Stimulated activated CD4-positive, alpha-beta T cell treated with anti-CD3 and anti-CD28 coated beads, Interleukin-1b, Interleukin-23, amount 100 ng/mL, for 4 hours (primary cell): ENCODE data around the gene FADS2.
"Not testable (repeated sequence)": the region's sequence is repeated elsewhere in the genome, so short reads cannot be mapped to it uniquely, and the experiment has no call there.

Source experiments
- DNase-seq, 2 donors: peaks; one replicate each; pipeline ENCODE4 v3.0.0-alpha.2; 2020; ENCODE audit warnings: low read depth in 2 of 2

FADS2 gene

DNA sequence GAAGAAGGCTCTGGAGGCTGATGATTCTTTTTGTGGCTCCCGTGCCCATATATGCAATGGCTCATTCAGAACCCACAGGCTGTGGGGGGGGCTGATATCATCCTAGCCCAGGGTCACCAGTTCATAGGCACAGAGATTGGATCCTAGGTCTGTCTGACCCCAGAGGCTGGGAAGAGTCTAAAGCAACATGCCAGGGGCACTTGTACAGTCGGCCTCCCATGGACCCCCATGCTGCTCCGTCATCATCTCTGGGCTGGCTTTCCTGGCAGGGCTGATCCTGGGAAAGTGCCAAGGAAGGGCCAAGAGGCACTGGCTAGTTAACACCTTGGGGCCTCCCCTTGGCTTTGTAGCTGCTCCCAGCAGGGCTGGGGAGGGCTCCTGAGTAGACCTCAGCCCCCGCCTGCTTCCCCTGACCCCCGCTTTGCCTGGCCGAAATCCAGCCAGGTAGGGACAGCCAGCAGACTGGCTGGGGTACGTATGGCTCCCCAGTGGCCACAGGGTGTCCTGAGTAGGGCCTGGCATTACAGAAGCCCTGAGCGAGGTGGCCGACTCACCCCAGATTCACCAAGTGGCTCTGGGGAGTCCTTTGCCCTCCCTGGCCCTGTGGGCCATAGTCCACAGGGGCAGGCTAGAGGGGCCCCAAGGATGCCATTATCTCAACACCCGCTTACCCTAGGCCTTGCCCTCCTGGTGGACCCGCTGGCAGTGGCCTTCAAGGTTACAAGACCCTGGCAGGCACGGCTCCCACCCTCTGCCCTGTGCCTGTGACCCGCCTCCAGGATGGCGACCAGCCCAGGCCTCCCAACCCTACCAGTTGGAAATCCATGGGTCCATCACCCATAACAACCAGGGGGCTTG, 40.7 kb downstream of the FADS2 start:
- no peak for DNase-seq

DNA sequence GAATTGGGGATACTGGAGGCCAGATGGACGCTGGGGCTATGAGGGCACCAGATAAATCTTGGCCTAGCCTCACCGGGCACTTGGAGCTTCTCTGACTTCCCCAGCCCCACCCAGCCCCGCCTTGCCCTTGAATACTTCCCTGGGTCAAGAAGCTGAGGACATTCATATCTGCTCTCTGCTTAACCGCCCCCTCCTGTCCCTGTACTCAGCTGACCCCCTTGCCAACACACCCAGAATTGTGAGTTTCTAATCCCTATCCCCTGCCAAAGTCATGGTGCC, 41.3 kb downstream of the FADS2 start:
- no peak for DNase-seq

DNA sequence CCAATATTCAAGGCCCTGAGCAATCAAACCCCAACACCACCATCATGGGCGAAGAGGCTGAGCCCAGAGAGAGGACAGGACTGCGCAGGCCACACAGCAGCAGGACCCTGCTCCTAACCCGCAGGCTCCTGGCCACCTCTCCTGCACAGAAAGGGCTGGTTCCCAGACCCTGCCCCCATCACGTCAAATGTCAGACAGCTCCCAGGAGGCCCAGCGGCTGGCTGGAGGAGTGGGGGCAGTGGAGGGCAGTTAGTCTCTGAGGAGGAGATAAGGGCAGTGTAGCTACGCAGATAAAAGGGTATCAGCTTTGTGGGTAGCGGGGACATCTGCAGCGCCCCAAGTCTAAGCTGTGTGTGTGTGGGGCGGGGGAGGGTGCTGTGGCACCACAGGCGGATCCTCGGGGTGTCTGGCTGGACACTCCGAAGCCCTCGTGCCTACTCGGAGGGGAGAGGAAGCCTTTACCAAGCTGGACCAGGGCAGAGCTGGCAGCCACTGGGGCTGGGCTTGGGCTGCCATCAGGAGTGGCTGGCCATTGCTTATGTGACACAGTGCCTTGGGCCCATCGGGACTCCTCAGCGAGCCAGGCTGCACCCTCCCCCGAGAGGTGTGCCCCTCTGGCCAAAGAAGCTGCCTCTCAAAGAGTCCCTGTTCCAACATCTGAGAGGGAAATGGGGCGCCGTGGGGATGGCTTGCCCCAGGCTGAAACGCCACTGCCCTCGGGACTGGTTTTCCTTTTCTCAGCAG, 41.8 kb downstream of the FADS2 start:
- no peak for DNase-seq

DNA sequence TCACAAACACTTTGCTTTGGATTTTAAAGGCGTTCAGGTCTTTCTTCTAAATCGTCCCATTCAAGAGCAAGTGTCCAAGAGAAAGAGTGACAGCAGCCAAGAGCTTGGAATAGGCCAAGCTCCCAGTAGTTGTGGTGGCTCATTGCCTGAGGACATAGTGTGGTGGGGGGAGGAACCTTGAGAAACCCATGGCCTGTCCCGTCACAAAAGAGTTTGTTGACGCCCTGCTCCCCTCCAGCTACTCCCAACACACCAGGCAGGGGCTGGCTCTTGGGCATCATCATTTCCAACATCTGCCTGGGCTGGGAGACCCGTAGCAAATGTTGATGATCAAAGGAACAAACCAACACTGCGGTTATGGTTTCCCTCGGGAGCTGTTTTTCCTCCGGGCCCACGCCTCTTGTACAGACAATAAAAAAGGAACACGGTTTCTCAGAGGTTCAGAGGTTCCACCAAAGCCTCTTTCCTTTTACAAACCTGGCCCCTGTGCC, 42.5 kb downstream of the FADS2 start:
- DNase-seq: no peak

DNA sequence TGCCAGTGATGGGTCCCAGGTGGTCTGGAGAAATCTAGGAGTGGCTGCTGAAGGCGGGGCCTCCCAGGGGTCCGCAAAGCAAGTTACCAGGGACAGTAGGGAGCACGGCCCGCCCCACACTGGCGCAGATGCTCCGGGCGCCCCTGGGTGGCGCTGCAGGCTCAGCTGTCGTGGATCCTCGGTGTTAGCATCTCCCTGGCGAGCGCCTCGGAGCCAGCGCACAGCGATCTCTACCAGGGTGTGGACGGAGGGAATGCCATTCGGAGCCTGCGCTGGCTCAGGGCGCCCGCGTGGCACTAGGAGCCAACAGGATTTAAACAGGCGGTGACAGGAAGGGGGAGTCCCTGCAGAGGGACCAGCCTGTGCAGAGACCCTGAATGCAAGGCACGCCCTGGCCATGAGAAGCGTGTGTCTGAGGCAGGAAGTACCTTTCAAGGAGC, 43.1 kb downstream of the FADS2 start:
- peak; percentile 49 to 54 for DNase-seq

DNA sequence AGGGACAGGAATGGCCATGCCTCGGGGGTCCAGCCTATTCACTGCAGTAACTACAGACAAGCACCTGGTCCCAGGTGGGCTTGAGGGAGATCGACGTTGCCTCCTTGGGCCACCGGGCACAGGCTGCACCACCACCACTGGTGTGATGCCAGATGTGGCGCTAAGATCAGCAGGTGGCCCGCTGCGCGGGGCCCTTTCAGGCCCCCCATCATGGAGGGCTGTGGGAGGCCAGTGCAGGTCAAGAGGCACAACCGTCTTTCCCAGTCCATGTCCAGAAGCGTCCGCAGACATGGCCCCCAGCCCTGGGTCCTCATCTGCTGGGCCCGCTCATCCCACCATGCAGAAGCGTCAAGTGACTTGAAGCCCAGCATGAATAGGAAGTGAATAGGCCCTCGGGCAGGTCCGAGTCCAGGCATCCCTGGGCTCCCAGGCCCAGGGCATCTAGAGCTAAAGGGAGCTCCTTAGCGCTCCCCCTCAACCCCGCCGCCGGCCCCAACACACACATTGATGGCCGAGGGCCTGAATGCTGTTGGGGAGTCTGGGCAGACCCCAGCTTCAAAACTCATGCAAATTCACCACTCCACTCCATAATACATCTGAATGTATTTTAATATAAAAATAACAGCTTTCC, 45.0 kb downstream of the FADS2 start:
- DNase-seq: no peak

DNA sequence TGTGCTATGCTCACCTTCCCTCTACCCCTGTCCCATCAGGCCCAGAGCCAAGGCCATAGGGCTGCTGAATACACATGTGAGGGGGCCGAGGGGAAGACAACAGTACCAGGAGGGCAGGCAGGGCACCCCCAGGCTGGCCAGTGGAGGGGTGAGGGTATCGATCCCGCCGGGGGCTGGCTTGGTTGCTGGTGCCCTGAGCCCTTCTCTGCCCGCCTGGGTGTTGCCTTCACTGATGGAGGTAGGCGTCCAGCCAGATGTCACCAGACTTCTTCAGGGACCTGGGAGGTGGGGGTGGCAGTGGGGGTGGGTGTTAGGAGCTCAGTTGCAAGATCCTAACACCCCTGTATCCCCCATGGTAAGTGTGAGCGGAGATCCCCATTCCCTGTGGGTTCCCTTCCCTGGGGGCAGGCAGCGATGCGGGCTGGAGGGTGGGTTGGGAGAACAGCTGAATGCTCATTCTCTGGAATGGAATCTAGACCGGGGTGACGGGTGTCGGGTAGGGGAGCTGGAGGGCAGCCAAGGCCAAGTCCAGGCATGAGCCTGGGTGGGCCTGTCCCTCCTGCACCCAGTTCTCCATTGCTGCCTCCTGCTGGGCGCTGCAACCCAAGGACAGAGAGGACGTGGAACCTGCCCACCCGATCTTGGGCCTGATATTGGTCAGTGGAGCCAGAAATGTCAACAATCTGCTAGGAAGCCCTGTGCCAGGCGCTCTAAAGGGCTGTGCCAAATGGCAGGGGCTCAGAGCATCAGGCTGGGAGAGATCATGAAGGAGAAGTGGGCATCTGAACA, 45.7 kb downstream of the FADS2 start:
- DNase-seq: no peak

DNA sequence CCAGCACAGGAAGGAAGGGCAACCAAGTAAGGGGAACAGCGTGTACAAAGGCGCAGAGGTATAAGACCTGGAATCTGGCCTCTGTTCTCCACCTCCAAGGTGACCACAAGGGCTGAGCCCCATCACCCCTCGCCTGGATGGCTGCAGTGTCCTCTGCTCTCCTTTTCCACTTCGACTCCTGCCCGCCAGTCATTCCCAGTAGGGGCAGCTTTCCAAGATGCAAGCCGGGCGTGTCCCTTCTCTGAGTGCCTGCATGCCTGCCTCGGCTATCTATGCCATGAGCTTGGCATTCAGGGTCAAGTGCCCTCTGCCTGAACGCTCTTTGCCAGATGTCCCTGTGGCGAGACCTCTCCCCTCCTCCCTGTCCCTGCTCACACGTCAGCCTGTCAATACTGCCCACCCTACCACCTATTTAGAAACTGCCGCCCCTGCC, 46.3 kb downstream of the FADS2 start:
- DNase-seq: no peak

DNA sequence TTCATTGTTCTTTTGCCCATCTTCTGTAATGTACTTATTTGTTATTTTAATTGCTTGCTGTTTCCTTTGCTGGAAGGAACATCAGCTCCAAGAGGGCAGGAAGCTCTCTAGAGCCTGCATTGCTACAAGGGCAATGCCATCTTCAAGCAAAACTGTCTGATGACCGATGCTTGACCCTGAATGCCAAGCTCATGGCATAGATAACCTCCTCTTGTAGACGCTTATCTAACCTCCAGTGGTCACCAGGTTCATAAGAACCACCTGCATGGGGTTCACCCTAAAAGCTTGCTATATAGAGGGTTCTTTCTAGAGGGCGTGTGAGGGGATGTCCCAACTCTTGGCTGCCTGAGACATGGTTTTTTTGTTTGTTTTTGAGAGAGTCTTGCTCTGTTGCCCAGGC, 46.8 kb downstream of the FADS2 start:
- DNase-seq: no peak

DNA sequence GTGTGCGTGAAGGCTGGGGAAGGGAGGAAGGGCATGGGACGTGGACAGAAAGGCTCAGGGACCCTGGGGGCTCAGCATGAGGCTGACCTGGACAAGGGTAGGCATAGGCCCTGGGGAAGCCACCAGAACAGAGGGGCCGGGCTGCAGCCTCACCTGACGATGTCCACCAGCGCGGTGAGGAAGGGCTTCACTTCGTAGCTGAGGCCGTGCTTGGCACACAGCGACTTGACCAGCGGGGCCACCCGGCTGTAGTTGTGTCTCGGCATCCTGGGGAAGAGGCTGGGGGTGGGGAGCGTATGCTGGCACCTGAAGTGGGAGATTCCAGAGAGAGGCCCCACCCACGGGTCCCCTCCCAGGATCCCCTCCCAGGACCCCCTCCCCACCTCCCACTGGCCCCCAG, 47.6 kb downstream of the FADS2 start:
- DNase-seq: no peak

DNA sequence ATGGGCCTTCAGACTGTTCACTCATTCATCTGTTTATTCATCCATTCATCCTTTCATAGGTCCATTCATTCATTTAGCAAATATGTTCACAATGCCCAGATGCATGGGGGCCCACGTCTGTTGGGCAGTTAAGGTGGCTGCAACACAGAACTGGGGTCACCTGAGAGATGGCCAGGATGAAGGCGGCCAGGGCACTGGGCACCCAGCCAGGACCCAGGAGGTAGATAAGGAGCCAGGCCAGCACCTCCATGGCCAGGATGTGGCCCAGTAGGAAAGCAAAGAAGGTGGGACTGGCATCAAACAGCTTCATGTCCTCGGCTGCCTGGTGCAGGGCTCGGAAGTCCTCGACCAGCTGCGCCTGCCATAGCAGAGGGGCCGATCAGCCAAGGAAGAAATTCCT, 51.1 kb downstream of the FADS2 start:
- DNase-seq: no peak

DNA sequence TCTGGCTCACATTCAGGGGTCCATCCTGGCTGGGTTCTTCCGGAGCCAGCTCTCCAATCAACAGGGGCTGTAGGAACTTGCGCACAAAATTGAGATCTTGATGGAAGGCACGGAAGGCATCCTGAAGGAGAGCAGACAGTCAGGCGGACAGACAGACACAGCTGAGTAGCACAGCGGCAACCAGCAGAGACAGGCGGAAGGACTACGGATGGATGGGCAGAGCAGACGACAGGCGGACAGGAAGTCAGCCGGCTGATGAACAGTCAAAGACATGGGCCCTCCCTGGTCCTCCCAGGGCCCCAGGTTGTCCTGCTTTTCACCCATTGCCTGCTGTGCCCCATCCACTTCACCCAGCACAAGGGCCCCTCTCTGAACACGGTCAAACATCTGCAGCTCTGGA, 51.9 kb downstream of the FADS2 start:
- no peak for DNase-seq

DNA sequence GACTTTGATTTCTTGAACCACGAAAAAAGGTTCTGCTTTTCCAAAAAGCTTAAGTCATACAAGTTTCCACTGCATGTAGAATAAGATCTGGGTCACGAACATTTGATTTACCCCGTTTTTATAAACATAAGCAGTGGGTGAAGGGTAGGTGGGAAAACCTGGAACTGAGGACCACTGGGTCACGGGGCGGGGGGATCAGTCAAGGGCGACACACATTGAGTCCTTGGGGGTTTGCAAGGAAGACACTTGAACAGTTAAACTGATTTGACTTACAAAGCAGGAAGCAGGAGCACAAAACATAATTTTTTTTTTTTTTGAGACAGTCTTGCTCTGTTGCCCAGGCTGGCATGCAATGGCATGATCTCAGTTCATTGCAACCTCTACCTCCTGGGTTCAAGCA, 52.4 kb downstream of the FADS2 start:
- DNase-seq: no peak

DNA sequence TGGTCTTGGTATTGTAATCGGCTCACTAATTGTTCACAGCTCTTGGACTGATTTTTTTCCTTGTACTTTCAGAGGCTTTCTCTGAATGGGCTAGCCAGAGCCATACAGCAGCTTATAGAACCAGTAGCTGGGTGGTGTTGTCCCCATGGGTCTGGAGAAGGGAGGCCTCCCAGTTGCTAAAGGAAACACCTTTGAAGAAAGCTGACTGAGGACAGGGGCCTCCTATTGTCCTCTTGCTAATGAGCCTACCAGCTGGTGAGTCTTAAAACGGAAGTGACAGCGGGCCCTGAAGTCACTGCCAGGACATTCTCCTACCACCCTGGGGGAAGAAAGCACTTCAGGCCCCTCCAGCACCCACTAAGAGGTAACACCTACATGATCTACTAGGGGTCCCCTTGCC, 53.3 kb downstream of the FADS2 start:
- DNase-seq: no peak

DNA sequence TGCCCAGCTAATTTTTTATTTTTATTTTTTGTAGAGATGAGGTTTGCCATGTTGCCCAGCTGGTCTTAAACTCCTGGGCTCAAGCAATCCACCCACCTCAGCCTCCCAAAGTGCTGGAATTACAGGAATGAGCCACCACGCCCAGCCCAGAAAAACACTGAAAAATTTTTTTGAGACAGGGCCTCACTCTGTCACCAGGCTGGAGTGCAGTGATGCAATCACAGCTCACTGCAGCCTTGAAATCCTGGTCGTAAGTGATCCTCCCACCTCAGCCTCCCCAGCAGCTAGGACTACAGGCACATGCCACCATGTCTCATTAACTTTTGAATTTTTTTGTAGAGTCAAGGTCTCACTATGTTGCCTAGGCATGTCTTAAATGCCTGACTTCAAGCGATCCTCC, 54.2 kb downstream of the FADS2 start:
- DNase-seq: not testable (repeated sequence)

DNA sequence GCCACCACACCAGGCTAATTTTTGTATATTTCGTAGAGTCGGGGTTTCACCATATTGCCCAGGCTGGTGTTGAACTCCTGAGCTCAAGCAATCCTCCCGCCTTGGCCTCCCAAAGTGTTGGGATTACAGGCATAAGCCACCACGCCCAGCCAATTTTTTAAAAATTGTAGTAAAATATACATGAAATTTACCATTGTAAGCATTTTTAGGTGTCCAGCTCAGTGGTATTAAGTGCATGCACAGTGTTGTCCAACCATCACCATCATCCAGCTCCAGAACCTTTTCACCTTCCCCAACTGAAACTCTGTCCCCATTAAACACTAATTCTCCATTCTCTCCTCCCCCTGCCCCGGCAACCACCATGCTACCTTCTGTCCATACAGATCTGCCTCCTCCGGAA, 54.8 kb downstream of the FADS2 start:
- no peak for DNase-seq

DNA sequence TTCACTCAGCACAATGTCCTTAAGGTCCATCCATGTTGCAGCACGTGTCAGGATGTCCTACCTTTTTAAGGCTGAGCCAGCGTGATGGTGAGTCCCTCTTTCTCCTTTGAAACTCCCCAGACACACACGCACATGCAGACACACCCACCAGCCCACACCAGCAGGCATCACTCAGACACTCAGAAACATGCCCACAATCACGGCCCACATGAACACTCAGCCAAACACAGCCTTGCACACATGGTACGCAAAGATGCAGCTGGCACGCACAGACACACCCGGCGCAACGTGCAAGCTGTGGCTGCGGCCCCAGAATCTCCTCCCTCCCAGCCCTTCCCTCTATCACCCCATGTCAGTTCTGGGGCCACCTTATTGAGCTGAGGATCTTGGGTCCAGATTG, 55.2 kb downstream of the FADS2 start:
- DNase-seq: no peak

DNA sequence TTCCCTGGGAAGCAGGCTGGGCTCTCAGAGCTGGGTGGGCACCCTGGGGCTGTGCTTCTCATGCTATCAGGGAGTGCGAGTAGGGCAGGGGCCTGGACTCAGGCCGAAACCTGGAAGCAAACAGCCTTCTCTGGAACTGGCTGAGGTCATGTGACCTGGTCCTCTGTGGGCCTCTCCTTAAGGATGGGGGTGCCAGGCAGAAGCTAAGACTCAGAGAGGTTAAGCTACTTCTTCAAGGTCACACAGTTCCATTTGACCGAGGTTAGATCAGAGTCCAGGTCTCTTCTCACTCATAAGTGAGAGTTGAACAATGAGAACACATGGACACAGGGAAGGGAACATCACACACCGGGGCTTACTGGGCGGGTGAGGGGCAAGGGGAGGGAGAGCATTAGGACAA, 55.8 kb downstream of the FADS2 start:
- DNase-seq: no peak

DNA sequence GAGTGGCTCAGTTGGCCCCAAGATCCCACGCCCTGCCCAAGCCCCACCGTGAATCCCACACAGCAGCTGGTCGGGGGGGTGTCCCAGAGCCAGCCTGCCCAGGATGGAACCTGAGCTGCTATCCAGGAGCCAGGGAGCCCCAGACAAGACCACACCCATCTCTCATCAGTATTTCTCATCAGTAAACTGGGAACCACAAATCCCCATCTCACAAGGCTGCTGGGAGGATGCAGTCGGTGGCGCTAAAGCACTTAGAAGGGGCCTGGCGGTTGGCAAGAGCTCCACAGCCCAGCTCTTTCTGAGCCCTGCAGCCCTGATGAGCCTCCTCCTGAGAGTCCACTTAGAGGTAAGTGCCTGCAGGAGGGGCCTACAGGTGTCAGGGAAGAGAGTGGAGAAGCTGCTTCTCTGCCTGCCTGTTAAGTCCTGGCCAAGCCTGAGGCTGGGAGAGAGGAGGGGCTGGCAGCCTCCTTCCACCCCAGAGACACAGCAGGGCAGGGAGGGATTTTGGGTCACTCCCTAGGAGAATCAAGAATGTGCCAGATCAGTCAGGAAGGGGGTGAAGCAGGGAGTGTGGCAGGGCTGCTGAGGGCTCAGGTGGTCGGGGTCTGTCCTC, 57.2 kb downstream of the FADS2 start:
- DNase-seq: no peak

DNA sequence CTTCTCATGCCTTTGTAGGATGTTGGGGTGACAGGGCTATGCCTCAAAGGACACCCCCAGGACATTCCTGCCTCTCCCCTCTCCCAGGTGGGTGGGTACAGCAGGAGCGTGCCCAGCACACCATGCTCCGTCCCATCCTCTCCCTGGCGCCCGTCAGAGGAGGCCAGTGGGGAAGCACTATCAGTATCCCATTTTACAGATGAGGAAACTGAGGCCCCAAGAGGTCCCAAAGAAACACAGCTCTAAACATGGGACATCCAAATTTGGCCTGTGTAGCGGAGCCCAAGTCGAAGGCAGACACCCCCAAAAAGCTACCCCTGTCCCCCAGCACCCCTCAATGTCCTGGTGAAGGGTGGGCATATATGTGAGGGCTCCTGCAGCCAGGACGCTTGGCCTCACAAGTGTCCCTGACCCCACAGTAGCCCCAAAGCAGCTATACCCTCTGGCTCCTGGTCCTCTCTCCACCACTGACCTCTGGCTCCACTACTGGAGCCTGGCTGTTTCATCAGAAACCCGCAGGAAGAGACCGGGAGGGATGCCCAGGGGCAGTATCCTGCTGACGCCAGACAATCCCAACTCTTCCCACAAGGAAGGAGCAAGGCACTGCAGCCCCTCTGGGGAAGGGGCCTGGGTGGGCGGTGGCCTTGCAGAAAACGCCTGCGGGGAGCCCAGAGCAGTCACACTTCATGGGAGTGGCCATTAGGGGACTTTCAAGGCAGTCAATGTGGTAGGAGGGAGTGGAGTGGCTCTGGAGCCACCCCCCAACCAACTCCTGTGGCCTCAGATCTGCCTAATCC, 57.9 kb downstream of the FADS2 start:
- no peak for DNase-seq

DNA sequence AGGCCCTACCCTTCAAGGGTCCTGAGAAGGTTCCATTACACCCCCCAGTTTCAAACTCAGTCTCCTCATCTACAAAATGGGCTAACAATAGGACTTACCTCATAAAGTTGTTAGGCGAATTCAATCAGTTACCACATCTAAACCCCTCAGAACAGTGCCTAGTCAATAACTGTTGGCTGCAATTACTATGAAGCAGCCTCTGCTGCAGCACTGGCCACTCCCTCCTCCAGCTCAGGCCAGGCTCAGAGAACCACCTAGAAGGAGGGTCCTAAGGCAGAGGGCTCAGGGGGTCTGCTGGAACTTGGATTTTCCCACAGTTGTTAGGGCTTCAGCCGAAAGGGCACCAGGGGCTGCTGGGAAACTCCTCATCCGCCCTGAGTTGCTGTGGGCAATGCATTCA, 58.5 kb downstream of the FADS2 start:
- DNase-seq: no peak
